ENCODE data around the gene EP400. TPM values are rescaled to one million over a fixed set of nuclear protein-coding genes. Genes with fewer than 3 reads are reported as not detected.
A peak's percentile ranks its signal among the peaks of the same experiment; 100 is the strongest.

Gene EP400
- total RNA-seq, 1 donor from 2014 or later, result 85.8 TPM

DNA sequence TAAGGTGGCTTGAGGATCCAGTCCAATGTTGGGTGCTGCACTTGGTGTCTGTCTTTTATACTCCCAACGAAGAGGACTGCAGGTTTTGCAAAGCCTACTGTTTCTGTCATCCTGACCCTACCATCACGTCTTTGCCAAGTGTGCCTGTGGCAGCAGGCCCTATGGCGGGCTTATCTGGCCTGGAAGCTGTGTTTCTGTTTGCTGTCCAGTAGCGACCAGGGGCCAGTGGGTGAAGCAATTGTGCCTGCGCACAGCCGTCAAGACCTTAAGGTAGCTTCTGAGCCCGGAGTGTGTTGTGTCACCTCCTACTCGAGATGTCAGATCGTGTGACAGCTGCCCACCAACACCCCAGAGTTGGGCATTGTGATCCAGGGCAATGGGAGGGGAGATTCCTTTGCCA, 131.7 kb downstream of the EP400 start:
- H3K36me3 Mint-ChIP-seq (ENCODE audit: unreplicated experiment), result no peaks in the 10 kb centered on the region
- peaks cover 9% of the 10 kb centered on the region for H3K4me1 Mint-ChIP-seq (ENCODE audit: low read depth, unreplicated experiment)
- no peak for DNase-seq
- peaks cover 5% of the 10 kb centered on the region for H3K27me3 Mint-ChIP-seq (ENCODE audit: unreplicated experiment)
- no peak overlapping the region for H3K4me3 Mint-ChIP-seq (ENCODE audit: unreplicated experiment)
- peaks cover 3% of the 10 kb centered on the region for H3K9me3 Mint-ChIP-seq (ENCODE audit: unreplicated experiment)
- no peak overlapping the region for H3K27ac Mint-ChIP-seq (ENCODE audit: unreplicated experiment)
- TF ChIP-seq, protein P1, sequence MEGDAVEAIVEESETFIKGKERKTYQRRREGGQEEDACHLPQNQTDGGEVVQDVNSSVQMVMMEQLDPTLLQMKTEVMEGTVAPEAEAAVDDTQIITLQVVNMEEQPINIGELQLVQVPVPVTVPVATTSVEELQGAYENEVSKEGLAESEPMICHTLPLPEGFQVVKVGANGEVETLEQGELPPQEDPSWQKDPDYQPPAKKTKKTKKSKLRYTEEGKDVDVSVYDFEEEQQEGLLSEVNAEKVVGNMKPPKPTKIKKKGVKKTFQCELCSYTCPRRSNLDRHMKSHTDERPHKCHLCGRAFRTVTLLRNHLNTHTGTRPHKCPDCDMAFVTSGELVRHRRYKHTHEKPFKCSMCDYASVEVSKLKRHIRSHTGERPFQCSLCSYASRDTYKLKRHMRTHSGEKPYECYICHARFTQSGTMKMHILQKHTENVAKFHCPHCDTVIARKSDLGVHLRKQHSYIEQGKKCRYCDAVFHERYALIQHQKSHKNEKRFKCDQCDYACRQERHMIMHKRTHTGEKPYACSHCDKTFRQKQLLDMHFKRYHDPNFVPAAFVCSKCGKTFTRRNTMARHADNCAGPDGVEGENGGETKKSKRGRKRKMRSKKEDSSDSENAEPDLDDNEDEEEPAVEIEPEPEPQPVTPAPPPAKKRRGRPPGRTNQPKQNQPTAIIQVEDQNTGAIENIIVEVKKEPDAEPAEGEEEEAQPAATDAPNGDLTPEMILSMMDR (IDR thresholded peaks at IDR 0.05; ENCODE audit: partially characterized antibody, unreplicated experiment), result no peak

DNA sequence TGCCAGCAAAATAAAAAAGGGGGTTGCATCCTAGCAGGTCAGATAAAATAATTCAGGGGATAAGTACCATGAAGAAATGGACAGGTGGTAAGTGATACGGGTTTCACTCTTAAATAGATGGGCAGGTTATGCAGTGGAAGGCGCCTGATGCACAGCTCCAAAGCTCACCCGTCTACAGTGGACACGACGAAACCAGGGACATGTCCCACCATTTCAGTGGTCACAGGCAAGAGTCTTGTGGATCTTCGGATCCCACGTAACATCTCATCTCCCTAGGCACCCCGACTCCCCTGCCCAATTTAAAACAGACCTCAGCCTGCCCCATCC, 133.8 kb downstream of the EP400 start:
- TF ChIP-seq, protein P1 (IDR thresholded peaks at IDR 0.05; ENCODE audit: partially characterized antibody, unreplicated experiment), result no peak
- Mint-ChIP-seq H3K4me1 (ENCODE audit: low read depth, unreplicated experiment) (peaks cover 9% of the 10 kb centered on the region), H3K27ac (ENCODE audit: unreplicated experiment) (peak overlapping the region; percentile 17), H3K36me3 (ENCODE audit: unreplicated experiment) (no peaks in the 10 kb centered on the region), H3K9me3 (ENCODE audit: unreplicated experiment) (peaks cover 3% of the 10 kb centered on the region), H3K4me3 (ENCODE audit: unreplicated experiment) (peak overlapping the region; percentile 90), H3K27me3 (ENCODE audit: unreplicated experiment) (peaks cover 5% of the 10 kb centered on the region)
- DNase-seq, result no peak

DNA sequence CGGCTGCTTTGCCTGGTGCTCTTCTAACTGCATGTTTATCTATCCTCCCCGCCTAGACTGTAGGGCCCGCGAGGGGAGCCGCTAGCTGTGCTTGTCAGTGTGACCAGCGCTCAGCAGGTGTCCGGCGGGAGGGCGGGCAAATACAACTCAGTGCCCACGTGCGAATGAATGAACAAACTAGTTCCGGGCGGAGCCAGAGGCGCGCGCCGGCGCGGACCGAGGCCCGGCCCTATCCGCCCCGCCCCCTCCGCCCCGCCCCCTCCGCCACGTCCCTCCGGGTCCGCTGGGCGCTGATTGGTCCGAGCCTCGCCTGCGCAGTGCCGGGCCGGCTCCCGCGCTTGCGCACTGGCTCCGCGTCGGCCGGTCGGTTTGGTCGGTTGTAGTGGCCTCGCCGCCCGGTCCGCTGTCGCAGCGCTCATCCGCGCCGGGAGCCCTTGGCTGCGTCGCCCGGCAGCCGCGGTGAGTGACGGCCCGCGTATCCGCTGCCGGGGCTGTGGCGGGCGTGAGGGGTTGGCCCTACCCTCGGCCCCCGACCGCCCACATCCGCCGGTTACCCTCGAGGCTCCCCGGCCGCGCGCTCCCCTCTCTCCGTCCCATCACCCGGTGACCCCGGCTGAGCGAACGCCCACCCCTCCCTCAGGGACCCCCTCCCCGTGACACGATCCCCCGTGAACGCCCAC, 134.3 kb downstream of the EP400 start:
- Mint-ChIP-seq H3K4me3 (ENCODE audit: unreplicated experiment) (peak overlapping the region; percentile 90), H3K9me3 (ENCODE audit: unreplicated experiment) (peaks cover 3% of the 10 kb centered on the region), H3K36me3 (ENCODE audit: unreplicated experiment) (no peaks in the 10 kb centered on the region), H3K27me3 (ENCODE audit: unreplicated experiment) (peaks cover 5% of the 10 kb centered on the region), H3K4me1 (ENCODE audit: low read depth, unreplicated experiment) (peaks cover 9% of the 10 kb centered on the region), H3K27ac (ENCODE audit: unreplicated experiment) (peak overlapping the region; percentile 17)
- TF ChIP-seq, protein P1 (IDR thresholded peaks at IDR 0.05; ENCODE audit: partially characterized antibody, unreplicated experiment), result no peak
- peak; percentile 93 for DNase-seq

DNA sequence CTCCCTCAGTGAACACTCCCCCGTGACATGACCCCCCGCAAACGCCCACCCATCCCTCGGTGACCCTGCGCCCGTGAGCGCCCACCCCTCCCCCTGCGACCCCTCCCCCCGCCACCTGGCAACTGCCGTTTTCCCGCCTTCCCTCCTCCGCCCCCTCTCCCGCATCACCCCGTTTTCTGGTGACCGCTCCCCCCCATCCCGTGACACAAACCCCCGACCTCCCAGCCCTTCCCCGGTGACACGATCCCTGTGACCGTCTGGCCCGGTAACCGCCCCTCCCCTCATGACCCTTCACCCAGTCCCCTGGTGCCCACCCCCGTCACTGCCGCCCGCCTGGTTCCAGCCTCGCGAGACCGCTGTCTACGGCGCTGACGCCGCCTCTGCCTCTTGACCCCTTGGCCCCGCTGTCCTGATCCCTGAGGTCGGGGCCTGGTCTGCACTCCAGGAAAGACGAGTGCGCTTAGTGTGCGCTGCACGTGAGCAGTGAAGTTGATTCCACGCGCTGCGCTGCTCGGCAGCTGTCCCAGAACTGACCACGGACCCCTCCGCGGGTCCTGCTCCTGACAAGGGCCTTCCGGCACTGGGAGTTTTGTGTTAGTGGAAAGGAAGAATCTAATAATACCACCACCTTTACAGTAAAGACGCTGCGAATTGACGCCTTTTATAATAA, 135.0 kb downstream of the EP400 start:
- Mint-ChIP-seq H3K27me3 (ENCODE audit: unreplicated experiment) (peaks cover 5% of the 10 kb centered on the region), H3K27ac (ENCODE audit: unreplicated experiment) (peak overlapping the region; percentile 50), H3K9me3 (ENCODE audit: unreplicated experiment) (peaks cover 3% of the 10 kb centered on the region), H3K4me1 (ENCODE audit: low read depth, unreplicated experiment) (peaks cover 9% of the 10 kb centered on the region), H3K4me3 (ENCODE audit: unreplicated experiment) (peak overlapping the region; percentile 87), H3K36me3 (ENCODE audit: unreplicated experiment) (no peaks in the 10 kb centered on the region)
- TF ChIP-seq, protein P1 (IDR thresholded peaks at IDR 0.05; ENCODE audit: partially characterized antibody, unreplicated experiment), result no peak
- peak; percentile 84 for DNase-seq

DNA sequence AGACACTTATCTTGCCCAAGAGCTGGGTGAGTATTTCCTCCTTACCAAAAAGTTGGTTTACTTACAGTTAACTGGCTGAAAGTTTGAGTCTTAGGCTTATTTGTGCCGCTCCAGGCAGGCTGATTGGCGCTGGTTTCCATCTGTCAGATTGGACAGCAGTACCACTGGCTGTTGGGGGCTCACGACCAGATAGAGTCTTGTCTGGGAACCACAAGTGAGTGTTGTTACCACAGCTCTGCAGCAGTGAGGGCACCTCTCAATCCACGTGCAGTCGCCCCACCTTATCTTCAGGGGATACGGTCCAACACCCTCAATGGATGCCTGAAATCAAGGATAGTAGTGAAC, 135.5 kb downstream of the EP400 start:
- Mint-ChIP-seq H3K4me1 (ENCODE audit: low read depth, unreplicated experiment) (peaks cover 9% of the 10 kb centered on the region), H3K36me3 (ENCODE audit: unreplicated experiment) (no peaks in the 10 kb centered on the region), H3K27me3 (ENCODE audit: unreplicated experiment) (peaks cover 5% of the 10 kb centered on the region), H3K4me3 (ENCODE audit: unreplicated experiment) (peak overlapping the region; percentile 87), H3K9me3 (ENCODE audit: unreplicated experiment) (peaks cover 3% of the 10 kb centered on the region), H3K27ac (ENCODE audit: unreplicated experiment) (peak overlapping the region; percentile 50)
- DNase-seq, result no peak
- TF ChIP-seq, protein P1 (IDR thresholded peaks at IDR 0.05; ENCODE audit: partially characterized antibody, unreplicated experiment), result no peak
